H1 (cell line): Measurements from ENCODE around the gene CHMP4A.

Source experiments
- CHD2 ChIP-seq: IDR thresholded peaks from 2 replicates; pipeline ENCODE4 v1.6.1; 2012; ENCODE audit warnings: low read length, improper control_type of control experiment
- EZH2 ChIP-seq: fragments of 200-600 bp; sonication (generic); IDR thresholded peaks from 2 replicates; pipeline ENCODE4 v1.7.1; 2012; ENCODE audit warnings: low read depth, mild to moderate bottlenecking, moderate library complexity, low read length, inconsistent platforms; ENCODE audit not compliant: severe bottlenecking
- GTF2F1 ChIP-seq: IDR thresholded peaks from 2 replicates; pipeline ENCODE4 v1.6.1; 2012; ENCODE audit warnings: low read depth, low read length, improper control_type of control experiment, borderline replicate concordance
- NANOG ChIP-seq: IDR thresholded peaks from 2 replicates; pipeline ENCODE4 v1.6.1; 2011; ENCODE audit warnings: low read length, low read depth, mild to moderate bottlenecking, inconsistent platforms; ENCODE audit not compliant: insufficient read depth, poor library complexity, severe bottlenecking
- POLR2A ChIP-seq, 2 experiments: IDR thresholded peaks; 1 replicate in 1 of 2; 2 replicates in 1 of 2; pipeline ENCODE4 v1.6.1; 2011; ENCODE audit warnings: low read depth in 2 of 2, low read length in 2 of 2, mild to moderate bottlenecking in 2 of 2; ENCODE audit errors: control extremely low read depth in 1 of 2
- POLR2AphosphoS5 ChIP-seq: IDR thresholded peaks from 2 replicates; pipeline ENCODE4 v1.6.1; 2011; ENCODE audit warnings: low read depth, low read length
- RXRA ChIP-seq: IDR thresholded peaks from 2 replicates; pipeline ENCODE4 v1.6.1; 2011; ENCODE audit warnings: low read depth, mild to moderate bottlenecking, low read length, moderate library complexity; ENCODE audit not compliant: insufficient read depth
- SP1 ChIP-seq: IDR thresholded peaks from 2 replicates; pipeline ENCODE4 v1.6.1; 2011; ENCODE audit warnings: low read depth, low read length
- TAF1 ChIP-seq: IDR thresholded peaks from 2 replicates; pipeline ENCODE4 v1.6.1; 2011; ENCODE audit warnings: mild to moderate bottlenecking, low read depth, low read length
- TEAD4 ChIP-seq: IDR thresholded peaks from 2 replicates; pipeline ENCODE4 v1.6.1; 2012; ENCODE audit warnings: low read depth, low read length, inconsistent platforms, mixed read lengths
- YY1 ChIP-seq: IDR thresholded peaks from 2 replicates; pipeline ENCODE4 v1.6.1; 2011; ENCODE audit warnings: low read depth, mild to moderate bottlenecking, low read length
- TF ChIP-seq, protein P1 (sequence below): IDR thresholded peaks from 2 replicates; pipeline ENCODE4 v1.6.1; 2012; ENCODE audit warnings: inconsistent platforms
- TF ChIP-seq, protein P2 (sequence below), 3 experiments: IDR thresholded peaks; 1 replicate in 2 of 3; 2 replicates in 1 of 3; pipeline versions ENCODE4 v1.5.1 to v1.6.1; 2011; ENCODE audit warnings: low read length in 3 of 3, mild to moderate bottlenecking in 3 of 3, inconsistent platforms in 2 of 3, low read depth in 1 of 3, moderate library complexity in 1 of 3; ENCODE audit not compliant: insufficient read depth in 1 of 3; ENCODE audit errors: control extremely low read depth in 1 of 3

DNA sequence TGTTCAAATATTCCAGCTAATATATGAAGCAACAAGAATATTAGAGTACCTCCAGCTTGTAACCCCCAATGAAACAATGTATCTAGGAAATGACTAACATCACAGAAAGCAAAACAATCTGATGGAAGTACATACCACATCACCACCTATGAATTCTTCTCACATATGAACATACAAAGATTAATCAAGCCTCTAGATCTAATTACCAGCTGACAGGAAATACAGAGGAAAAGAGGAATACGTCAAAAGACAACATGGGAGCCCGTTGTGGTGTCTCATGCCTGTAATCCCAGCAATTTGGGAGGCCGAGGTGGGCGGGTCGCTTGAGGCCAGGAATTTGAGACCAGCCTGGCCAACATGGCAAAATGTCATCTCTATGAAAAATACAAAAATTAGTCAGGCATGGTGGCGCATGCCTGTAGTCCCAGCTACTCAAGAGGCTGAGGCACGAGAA lies 11.4 kb upstream of the CHMP4A start:
- TF ChIP-seq, protein P1, sequence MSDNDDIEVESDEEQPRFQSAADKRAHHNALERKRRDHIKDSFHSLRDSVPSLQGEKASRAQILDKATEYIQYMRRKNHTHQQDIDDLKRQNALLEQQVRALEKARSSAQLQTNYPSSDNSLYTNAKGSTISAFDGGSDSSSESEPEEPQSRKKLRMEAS = no peak
- TF ChIP-seq EZH2 (no peak), CHD2 (no peak), POLR2A (IDR thresholded peaks at IDR 0.05; ENCODE audit: control extremely low read depth in 1 of 2, low read depth in 2 of 2, low read length in 2 of 2) (no peak), YY1 (no peak), NANOG (no peak), SP1 (no peak), GTF2F1 (no peak), RXRA (no peak), POLR2AphosphoS5 (no peak), TEAD4 (no peak), TAF1 (no peak)
- TF ChIP-seq, protein P2, sequence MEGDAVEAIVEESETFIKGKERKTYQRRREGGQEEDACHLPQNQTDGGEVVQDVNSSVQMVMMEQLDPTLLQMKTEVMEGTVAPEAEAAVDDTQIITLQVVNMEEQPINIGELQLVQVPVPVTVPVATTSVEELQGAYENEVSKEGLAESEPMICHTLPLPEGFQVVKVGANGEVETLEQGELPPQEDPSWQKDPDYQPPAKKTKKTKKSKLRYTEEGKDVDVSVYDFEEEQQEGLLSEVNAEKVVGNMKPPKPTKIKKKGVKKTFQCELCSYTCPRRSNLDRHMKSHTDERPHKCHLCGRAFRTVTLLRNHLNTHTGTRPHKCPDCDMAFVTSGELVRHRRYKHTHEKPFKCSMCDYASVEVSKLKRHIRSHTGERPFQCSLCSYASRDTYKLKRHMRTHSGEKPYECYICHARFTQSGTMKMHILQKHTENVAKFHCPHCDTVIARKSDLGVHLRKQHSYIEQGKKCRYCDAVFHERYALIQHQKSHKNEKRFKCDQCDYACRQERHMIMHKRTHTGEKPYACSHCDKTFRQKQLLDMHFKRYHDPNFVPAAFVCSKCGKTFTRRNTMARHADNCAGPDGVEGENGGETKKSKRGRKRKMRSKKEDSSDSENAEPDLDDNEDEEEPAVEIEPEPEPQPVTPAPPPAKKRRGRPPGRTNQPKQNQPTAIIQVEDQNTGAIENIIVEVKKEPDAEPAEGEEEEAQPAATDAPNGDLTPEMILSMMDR (IDR thresholded peaks at IDR 0.05; ENCODE audit: control extremely low read depth in 1 of 3, insufficient read depth in 1 of 3, low read depth in 1 of 3, low read length in 3 of 3) = no peak
